ENCODE data around the gene ANKRD52. TPM values are rescaled to one million over a fixed set of nuclear protein-coding genes. Genes with fewer than 3 reads are reported as not detected.
"Not testable (repeated sequence)": the region's sequence is repeated elsewhere in the genome, so short reads cannot be mapped to it uniquely, and the experiment has no call there.

The ANKRD52 gene
- 31.3 and 31.8 TPM in 2 replicates for total RNA-seq
- polyA plus RNA-seq (2012) = 71.4 TPM

- DNase-seq (ENCODE audit: low read depth) = peak; percentile 85
Observed at GRCh38 chr12:56258068-56258819, at the start of gene ANKRD52. ANKRD52 (minus strand) TSS chr12:56258384; CDS start chr12:56258269, 115 bp downstream.

GRCh38 chr12:56307221-56307965 lies 49.2 kb upstream of the ANKRD52 start:
- no peak for DNase-seq (ENCODE audit: low read depth)

GRCh38 chr12:56304872-56305590 lies 46.8 kb upstream of the ANKRD52 start:
- no peak for DNase-seq (ENCODE audit: low read depth)

DNA sequence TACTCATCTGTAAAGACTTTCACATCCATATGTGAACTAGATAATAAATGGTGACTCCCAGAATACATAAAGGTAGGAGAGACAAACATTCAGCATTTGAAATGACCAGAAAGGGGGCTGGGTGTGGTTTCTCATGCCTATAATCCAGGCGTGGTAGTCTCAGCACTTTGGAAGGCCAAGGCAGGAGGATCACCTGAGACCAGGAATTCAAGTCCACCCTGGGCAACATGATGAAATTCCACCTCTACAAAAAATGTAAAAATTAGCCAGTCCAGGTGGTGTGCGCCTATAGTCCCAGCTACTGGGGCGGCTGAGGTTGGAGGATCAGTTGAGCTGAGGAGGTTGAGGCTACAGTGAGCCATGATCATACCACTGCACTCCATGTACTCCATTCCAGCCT lies 46.1 kb upstream of the ANKRD52 start:
- DNase-seq (ENCODE audit: low read depth) = no peak

DNA sequence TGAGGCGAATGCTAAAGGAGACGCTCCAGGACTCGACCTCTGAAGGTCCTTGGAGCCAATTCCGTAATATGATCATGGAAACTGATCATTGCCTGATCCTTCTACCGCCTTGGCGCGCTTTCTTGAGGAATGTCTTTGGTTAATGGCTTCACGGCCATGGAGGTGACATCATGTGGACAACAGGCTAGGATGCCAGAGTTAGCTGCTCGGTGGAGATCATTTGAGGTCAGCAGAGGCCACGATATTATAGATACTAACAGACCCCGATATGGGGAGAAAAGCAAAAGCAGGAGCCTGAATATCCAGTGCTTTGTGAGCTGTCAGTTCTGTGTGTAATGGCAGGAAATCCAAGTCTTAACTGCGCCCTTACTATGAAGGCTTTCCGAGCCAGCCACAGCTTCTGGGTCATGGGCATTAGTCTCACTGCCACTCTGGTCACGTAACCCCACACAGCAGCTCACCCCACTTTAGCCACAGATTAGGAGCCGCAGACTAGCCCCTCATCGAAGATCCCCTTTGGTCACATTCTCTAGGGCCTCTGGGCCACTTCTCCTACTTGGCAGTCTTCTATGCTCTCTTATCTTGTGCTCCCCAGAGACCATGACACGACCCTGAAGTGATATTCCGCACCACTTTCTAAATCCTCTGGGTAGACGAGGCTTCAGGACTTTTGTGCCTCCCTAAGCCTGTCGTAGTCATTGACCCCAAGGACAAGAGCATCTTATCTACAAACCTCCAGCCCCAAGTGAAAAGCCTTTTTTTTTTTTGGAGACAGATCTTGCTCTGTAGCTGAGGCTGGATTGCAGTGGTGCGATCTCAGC lies 42.7 kb upstream of the ANKRD52 start:
- DNase-seq (ENCODE audit: low read depth) = no peak

DNA sequence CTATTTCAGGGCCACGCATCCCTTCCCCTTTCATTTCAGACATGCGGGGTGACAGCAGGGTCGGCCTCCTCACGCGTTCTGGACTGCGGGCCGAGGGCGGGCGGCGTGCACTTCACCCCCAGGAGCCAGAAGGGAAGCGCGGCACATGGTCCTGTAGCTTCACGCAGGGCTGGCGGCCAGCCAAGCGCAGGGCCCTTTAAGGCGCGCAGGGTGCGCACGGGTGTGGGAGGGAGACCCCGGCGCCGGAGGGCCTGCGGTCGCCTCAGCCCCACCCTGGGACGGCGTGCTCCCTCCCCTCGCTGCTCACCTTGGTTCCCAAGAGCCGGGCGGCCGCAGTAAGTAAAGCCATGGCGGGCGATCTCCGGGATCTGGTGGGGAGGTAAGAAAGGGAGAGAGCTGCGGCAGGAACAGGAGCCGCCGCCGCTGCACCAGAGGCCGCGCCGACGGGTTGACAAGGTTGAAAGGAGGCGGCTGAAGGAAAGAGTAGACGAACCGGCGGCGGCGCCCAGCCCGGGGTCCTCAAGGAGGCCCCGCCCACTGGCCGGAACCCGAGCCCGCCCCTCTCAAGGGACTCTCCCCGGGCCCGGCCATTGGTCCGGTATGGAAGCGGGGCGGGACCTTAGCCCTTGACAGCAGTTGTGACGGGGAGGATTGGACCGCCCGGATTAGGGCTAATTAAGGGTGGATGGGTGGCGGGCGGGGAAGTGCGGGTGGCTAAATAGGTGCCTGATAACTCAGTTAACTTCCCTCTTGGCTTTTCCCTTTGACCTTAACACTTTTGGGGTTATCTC lies 41.9 kb upstream of the ANKRD52 start, which contains the start of gene CS:
CS (minus strand) TSS at position 478 of the 791 bp plus-strand sequence; CDS start at position 349, 129 bp downstream.
- peak; percentile 99 for DNase-seq (ENCODE audit: low read depth)

- no peak for DNase-seq (ENCODE audit: low read depth)
Observed at GRCh38 chr12:56299308-56299852, 41.2 kb upstream of the ANKRD52 start.

DNA sequence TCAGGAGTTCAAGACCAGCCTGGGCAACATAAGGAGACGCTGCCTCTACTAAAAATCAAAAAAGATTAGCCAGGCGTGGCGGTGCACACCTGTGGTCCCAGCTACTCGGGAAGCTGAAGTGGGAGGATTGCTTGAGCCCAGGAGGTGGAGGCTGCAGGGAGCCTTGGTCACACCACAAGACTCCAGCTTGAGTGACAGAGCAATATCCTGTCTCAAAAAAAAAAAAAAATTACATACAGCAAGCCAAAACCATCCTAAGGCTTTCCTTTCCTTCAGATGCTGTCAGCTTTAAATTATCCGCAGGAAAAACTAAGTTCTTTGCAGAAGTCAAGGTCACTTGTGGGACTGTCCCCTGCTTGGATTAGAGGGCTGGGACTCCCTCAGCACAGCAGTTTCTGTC lies 40.6 kb upstream of the ANKRD52 start:
- no peak for DNase-seq (ENCODE audit: low read depth)

- DNase-seq (ENCODE audit: low read depth) = no peak
Observed at GRCh38 chr12:56297400-56297799, 39.2 kb upstream of the ANKRD52 start.

DNA sequence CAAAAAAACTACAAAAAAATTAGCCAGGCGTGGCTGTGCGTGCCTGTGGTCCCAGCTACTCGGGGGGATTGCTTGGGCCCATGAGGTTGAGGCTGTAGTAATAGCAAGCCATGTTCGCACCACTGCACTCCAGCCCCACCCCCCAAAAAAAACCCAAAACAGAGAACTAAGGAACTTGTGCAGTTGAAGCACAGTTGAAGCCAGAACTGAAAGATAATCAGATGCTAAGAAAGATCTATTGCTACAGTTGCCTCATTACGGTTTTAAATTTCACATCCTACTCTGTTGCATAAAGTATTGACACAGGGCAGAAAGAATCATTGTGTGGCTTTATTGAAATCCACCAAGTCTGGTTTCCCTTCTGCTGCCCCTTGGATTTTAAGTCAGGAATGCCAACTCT lies 38.1 kb upstream of the ANKRD52 start:
- DNase-seq (ENCODE audit: low read depth) = no peak

GRCh38 chr12:56293795-56294194 lies 35.6 kb upstream of the ANKRD52 start:
- DNase-seq (ENCODE audit: low read depth) = no peak

- DNase-seq (ENCODE audit: low read depth) = no peak
Observed at GRCh38 chr12:56288705-56289387, 30.7 kb upstream of the ANKRD52 start.

DNA sequence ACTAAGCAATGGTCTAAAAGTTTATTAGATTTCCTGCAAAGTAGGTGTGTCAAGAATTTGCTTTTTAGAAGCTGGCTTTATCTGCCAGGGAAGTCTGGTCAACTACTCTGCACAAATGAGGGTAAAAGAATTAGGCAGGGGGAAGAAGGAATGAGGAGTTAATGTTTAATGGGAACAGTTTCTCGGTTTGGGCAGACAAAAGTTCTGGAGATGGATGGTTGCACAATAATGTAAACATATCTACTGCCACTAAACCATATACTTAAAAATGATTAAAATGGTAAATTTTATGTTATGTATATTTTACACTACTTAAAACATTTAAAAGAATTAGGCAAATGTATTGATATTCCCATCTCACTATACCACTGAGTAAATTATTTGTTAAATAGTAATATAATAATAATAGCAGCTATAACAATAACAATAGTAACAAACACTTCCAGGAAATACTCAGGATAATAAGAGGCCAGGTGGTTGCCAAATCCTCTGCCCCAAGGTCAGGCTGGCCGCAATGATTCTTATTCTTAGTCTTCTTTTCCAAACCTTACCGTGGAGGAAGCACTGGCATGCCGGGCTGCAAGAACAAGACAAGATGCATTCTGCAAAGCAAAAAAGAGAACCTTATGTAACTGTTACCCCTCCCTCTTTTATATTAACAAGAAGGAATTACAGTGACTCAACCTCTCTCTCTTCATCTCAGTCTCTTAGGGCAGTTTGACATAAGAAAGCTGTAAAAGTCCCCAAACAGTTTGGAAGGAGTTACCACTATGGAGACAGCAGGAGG lies 28.1 kb upstream of the ANKRD52 start:
- DNase-seq (ENCODE audit: low read depth) = no peak

GRCh38 chr12:56284263-56284662 lies 26.1 kb upstream of the ANKRD52 start:
- DNase-seq (ENCODE audit: low read depth) = not testable (repeated sequence)

DNA sequence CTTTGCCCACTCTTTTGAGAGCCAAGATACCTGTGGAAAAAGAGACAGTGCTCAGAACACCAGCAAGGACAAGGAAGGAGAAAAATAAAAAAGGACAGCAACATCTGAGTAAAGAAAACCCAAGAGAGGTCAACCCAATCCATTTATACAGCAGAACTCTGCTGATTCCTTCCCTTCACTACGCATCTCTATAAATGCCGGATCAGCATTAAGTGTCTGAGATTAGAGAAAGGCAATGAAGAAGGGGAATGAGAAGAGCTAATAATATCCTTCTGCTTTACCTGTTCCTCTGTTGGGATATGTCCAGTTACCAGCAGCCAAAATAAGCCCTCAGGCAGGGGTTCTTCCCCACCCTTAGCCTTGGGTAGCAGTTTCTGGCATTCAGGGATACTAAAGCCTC lies 24.4 kb upstream of the ANKRD52 start:
- no peak for DNase-seq (ENCODE audit: low read depth)

DNA sequence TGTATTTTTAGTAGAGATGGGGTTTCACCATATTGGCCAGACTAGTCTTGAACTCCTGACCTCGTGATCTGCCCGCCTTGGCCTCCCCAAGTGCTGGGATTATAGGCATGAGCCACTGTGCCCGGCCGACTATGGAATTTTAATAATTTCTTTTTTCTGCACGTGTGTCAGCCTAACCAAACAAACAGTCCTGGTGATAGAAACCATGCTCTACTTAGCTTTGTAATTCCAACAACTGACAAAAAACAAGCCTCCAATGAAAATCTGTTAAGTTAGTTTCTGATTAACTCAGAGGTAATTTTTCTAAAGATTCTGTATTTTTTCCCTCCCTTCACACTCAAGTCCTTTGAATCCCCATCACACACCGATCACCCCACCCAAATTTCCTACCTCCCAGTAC lies 23.8 kb upstream of the ANKRD52 start:
- DNase-seq (ENCODE audit: low read depth) = no peak

GRCh38 chr12:56280849-56281248 lies 22.7 kb upstream of the ANKRD52 start:
- DNase-seq (ENCODE audit: low read depth) = no peak

DNA sequence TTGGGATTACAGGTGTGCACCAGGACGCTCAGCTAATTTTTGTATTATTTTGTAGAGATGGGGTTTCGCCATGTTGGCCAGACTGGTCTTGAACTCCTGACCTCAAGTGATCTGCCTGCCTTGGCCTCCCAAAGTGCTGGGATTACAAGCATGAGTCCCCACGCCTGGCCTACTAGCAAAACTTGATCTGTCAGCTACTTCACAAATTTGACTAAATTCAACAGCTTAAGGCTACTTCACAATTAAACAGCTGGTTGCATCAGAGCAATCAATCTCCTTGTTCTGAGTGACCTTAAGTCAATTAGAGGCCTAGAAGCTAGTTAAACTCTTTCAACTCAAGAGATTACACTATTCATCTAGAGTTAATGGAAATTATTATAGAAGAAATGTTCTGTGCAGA lies 20.7 kb upstream of the ANKRD52 start:
- DNase-seq (ENCODE audit: low read depth) = no peak
